AG09319 (cell line): ENCODE measurements around the gene PTGFRN.

Source experiments
- DNase-seq: peaks from one replicate; pipeline ENCODE4 v3.0.0-alpha.2; 2010; ENCODE audit warnings: low read depth; ENCODE audit errors: extremely low read depth
- CTCF ChIP-seq: IDR thresholded peaks from 2 replicates; pipeline ENCODE4 v1.5.1; 2011; ENCODE audit warnings: low read depth, mild to moderate bottlenecking, inconsistent platforms, low read length, moderate library complexity

PTGFRN gene

GRCh38 chr1:116911779-116912469 lies 2.2 kb downstream of the PTGFRN start:
- TF ChIP-seq CTCF, result no peak
- no peak for DNase-seq

GRCh38 chr1:116912846-116913245 lies 3.1 kb downstream of the PTGFRN start:
- no peak for DNase-seq
- TF ChIP-seq CTCF, result no peak

GRCh38 chr1:116913941-116914340 lies 4.2 kb downstream of the PTGFRN start:
- DNase-seq, result no peak
- TF ChIP-seq CTCF, result no peak

- DNase-seq, result no peak
These were observed 5.0 kb downstream of the PTGFRN start for GRCh38 chr1:116914667-116915066.

GRCh38 chr1:116915086-116915661 lies 5.5 kb downstream of the PTGFRN start:
- no peak for TF ChIP-seq CTCF
- no peak for DNase-seq

More at GRCh38 chr1:116914667-116915066, 5.0 kb downstream of the PTGFRN start:
- no peak for TF ChIP-seq CTCF

- TF ChIP-seq CTCF, result no peak
These were observed 6.3 kb downstream of the PTGFRN start for GRCh38 chr1:116916002-116916401.

GRCh38 chr1:116916533-116917445 lies 7.1 kb downstream of the PTGFRN start:
- no peak for TF ChIP-seq CTCF
- DNase-seq, result no peak

More at GRCh38 chr1:116916002-116916401, 6.3 kb downstream of the PTGFRN start:
- no peak for DNase-seq
